ENCODE measurements around the gene ANTKMT. TPM values are rescaled to one million over a fixed set of nuclear protein-coding genes. Genes with fewer than 3 reads are reported as not detected.

The ANTKMT gene
- total RNA-seq, 1 donor from 2014 or later = 22.6 TPM

- Mint-ChIP-seq H3K9me3 (ENCODE audit: unreplicated experiment) (no peaks in the 10 kb centered on the region), H3K27ac (ENCODE audit: unreplicated experiment) (no peak overlapping the region)
- peaks cover 8% of the 10 kb centered on the region for H3K4me1 ChIP-seq (ENCODE audit: insufficient read depth, low read length)
Observed at GRCh38 chr16:732332-732731, 11.4 kb downstream of the ANTKMT start.

GRCh38 chr16:732936-733335 lies 12.0 kb downstream of the ANTKMT start:
- no peak for FAIRE-seq
- H3K4me1 Mint-ChIP-seq (ENCODE audit: low read depth, unreplicated experiment) = no peaks in the 10 kb centered on the region
- no peak for DNase-seq (ENCODE audit: low read depth)

More at GRCh38 chr16:732332-732731, 11.4 kb downstream of the ANTKMT start:
- Histone ChIP-seq H3K4me3 (ENCODE audit: insufficient read depth, low read depth, low read length) (no peak overlapping the region), H3K27me3 (ENCODE audit: insufficient read depth, low read length) (no peaks in the 10 kb centered on the region), H3K9me3 (ENCODE audit: insufficient read depth, low read depth, low read length) (no peaks in the 10 kb centered on the region), H4K20me1 (ENCODE audit: insufficient read depth, low read length) (no peaks in the 10 kb centered on the region), H3K27ac (ENCODE audit: low read depth, low read length) (no peak overlapping the region), H2AFZ (ENCODE audit: low read depth, low read length) (no peak overlapping the region), H3K36me3 (ENCODE audit: insufficient read depth, low read length) (peaks cover 4% of the 10 kb centered on the region), H3K79me2 (ENCODE audit: insufficient read depth, low read length) (no peaks in the 10 kb centered on the region), H3K4me2 (ENCODE audit: low read length) (no peak overlapping the region), H3K9ac (ENCODE audit: low read length) (no peak overlapping the region)
- TF ChIP-seq EZH2 (IDR thresholded peaks at IDR 0.05; ENCODE audit: insufficient read depth, low read length) (no peak), CTCF (IDR thresholded peaks at IDR 0.05; ENCODE audit: insufficient read depth, low read depth, low read length) (no peak)
- Mint-ChIP-seq H3K36me3 (ENCODE audit: low read depth, unreplicated experiment) (peaks cover 12% of the 10 kb centered on the region), H3K27me3 (ENCODE audit: low read depth, unreplicated experiment) (no peaks in the 10 kb centered on the region), H3K4me3 (ENCODE audit: unreplicated experiment) (no peak overlapping the region), H3K4me1 (ENCODE audit: low read depth, unreplicated experiment) (no peaks in the 10 kb centered on the region)
- FAIRE-seq (no peak), DNase-seq (ENCODE audit: low read depth) (no peak)

More at GRCh38 chr16:732936-733335, 12.0 kb downstream of the ANTKMT start:
- Histone ChIP-seq H3K4me2 (ENCODE audit: low read length) (no peak overlapping the region), H3K9ac (ENCODE audit: low read length) (no peak overlapping the region), H2AFZ (ENCODE audit: low read depth, low read length) (no peak overlapping the region), H4K20me1 (ENCODE audit: insufficient read depth, low read length) (no peaks in the 10 kb centered on the region), H3K27me3 (ENCODE audit: insufficient read depth, low read length) (no peaks in the 10 kb centered on the region), H3K36me3 (ENCODE audit: insufficient read depth, low read length) (peaks cover 4% of the 10 kb centered on the region), H3K79me2 (ENCODE audit: insufficient read depth, low read length) (no peaks in the 10 kb centered on the region), H3K4me3 (ENCODE audit: insufficient read depth, low read depth, low read length) (no peak overlapping the region), H3K27ac (ENCODE audit: low read depth, low read length) (no peak overlapping the region), H3K9me3 (ENCODE audit: insufficient read depth, low read depth, low read length) (no peaks in the 10 kb centered on the region), H3K4me1 (ENCODE audit: insufficient read depth, low read length) (peaks cover 3% of the 10 kb centered on the region)
- no peaks in the 10 kb centered on the region for H3K27me3 Mint-ChIP-seq (ENCODE audit: low read depth, unreplicated experiment)
- TF ChIP-seq EZH2 (IDR thresholded peaks at IDR 0.05; ENCODE audit: insufficient read depth, low read length) (no peak), CTCF (IDR thresholded peaks at IDR 0.05; ENCODE audit: insufficient read depth, low read depth, low read length) (no peak)
- no peaks in the 10 kb centered on the region for H3K9me3 Mint-ChIP-seq (ENCODE audit: unreplicated experiment)
- H3K4me3 Mint-ChIP-seq (ENCODE audit: unreplicated experiment) = no peak overlapping the region
- H3K27ac Mint-ChIP-seq (ENCODE audit: unreplicated experiment) = no peak overlapping the region
- peaks cover 15% of the 10 kb centered on the region for H3K36me3 Mint-ChIP-seq (ENCODE audit: low read depth, unreplicated experiment)

Data from astrocyte (in vitro differentiated cells and primary cell).